Measurements from ENCODE around the gene MYL9. TPM values are rescaled to one million over a fixed set of nuclear protein-coding genes. Genes with fewer than 3 reads are reported as not detected.

MYL9 gene
- polyA plus RNA-seq, 1 of the 3 experiments (the other 2 are of a cell fraction) = not detected

GRCh38 chr20:36585410-36586125 is 44.2 kb downstream of the MYL9 start:
- POLR2A ChIA-PET = no interaction called here
- Histone ChIP-seq H3K27ac (ENCODE audit: low read depth in 2 of 2, low read length in 1 of 2) (no peak overlapping the region), H3K4me2 (no peak overlapping the region), H3K27me3 (ENCODE audit: insufficient read depth) (no peaks in the 10 kb centered on the region), H3K9me3 (no peaks in the 10 kb centered on the region), H3K79me2 (ENCODE audit: insufficient read depth) (no peaks in the 10 kb centered on the region), H3F3A (replicated peaks; ENCODE audit: insufficient read depth) (no peaks in the 10 kb centered on the region), H3K36me3 (replicated peaks in 1 of 2; ENCODE audit: control insufficient read depth in 1 of 2, insufficient read depth in 2 of 2, low read length in 1 of 2) (peaks cover 10 to 14% of the 10 kb centered on the region in 2 experiments), H3K9me2 (no peaks in the 10 kb centered on the region), H2AFZ (ENCODE audit: low read depth) (no peak overlapping the region), H3K9ac (no peak overlapping the region), H3K4me1 (ENCODE audit: control insufficient read depth in 1 of 2, insufficient read depth in 2 of 2, low read depth in 1 of 2, low read length in 1 of 2) (no peaks in the 10 kb centered on the region), H4K20me1 (ENCODE audit: insufficient read depth) (no peaks in the 10 kb centered on the region), H3K4me3 (ENCODE audit: low read depth in 2 of 2, low read length in 1 of 2) (no peak overlapping the region)
- WGBS (ENCODE audit: low lambda C conversion rate) = 88% methylated on average over 8 of the region's 8 CpGs
- CTCF ChIA-PET = interaction anchor here (0.8 to 0.9 kb wide), 2 partner anchors 20 to 223 kb away, joined by 5 read pairs; partner anchors contain the start of gene RAB5IF
- no peak for DNase-seq
- TF ChIP-seq FOSL2 (IDR thresholded peaks at IDR 0.05; ENCODE audit: borderline replicate concordance, low read depth) (no peak), TEAD4 (IDR thresholded peaks at IDR 0.05; ENCODE audit: borderline replicate concordance, insufficient read depth) (no peak), RAD21 (IDR thresholded peaks at IDR 0.05; ENCODE audit: low read length) (no peak), NFIC (IDR thresholded peaks at IDR 0.05; ENCODE audit: borderline replicate concordance) (no peak), USF2 (IDR thresholded peaks at IDR 0.05; ENCODE audit: borderline replicate concordance, low read depth, low read length) (no peak), MEF2A (IDR thresholded peaks at IDR 0.05; ENCODE audit: borderline replicate concordance, low read depth) (no peak), FOXM1 (IDR thresholded peaks at IDR 0.05; ENCODE audit: low read depth) (no peak), RFX5 (IDR thresholded peaks at IDR 0.05; ENCODE audit: low read length) (no peak), PBX3 (IDR thresholded peaks at IDR 0.05) (no peak), JUND (IDR thresholded peaks at IDR 0.05) (no peak), FOXJ3 (CRISPR knock-in tag; IDR thresholded peaks at IDR 0.05) (no peak), IRF3 (IDR thresholded peaks at IDR 0.05; ENCODE audit: low read depth, low read length) (no peak)
- TF ChIP-seq, protein P1, sequence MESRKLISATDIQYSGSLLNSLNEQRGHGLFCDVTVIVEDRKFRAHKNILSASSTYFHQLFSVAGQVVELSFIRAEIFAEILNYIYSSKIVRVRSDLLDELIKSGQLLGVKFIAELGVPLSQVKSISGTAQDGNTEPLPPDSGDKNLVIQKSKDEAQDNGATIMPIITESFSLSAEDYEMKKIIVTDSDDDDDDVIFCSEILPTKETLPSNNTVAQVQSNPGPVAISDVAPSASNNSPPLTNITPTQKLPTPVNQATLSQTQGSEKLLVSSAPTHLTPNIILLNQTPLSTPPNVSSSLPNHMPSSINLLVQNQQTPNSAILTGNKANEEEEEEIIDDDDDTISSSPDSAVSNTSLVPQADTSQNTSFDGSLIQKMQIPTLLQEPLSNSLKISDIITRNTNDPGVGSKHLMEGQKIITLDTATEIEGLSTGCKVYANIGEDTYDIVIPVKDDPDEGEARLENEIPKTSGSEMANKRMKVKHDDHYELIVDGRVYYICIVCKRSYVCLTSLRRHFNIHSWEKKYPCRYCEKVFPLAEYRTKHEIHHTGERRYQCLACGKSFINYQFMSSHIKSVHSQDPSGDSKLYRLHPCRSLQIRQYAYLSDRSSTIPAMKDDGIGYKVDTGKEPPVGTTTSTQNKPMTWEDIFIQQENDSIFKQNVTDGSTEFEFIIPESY (IDR thresholded peaks at IDR 0.05; ENCODE audit: borderline replicate concordance, low read depth) = no peak
- TF ChIP-seq, protein P2, sequence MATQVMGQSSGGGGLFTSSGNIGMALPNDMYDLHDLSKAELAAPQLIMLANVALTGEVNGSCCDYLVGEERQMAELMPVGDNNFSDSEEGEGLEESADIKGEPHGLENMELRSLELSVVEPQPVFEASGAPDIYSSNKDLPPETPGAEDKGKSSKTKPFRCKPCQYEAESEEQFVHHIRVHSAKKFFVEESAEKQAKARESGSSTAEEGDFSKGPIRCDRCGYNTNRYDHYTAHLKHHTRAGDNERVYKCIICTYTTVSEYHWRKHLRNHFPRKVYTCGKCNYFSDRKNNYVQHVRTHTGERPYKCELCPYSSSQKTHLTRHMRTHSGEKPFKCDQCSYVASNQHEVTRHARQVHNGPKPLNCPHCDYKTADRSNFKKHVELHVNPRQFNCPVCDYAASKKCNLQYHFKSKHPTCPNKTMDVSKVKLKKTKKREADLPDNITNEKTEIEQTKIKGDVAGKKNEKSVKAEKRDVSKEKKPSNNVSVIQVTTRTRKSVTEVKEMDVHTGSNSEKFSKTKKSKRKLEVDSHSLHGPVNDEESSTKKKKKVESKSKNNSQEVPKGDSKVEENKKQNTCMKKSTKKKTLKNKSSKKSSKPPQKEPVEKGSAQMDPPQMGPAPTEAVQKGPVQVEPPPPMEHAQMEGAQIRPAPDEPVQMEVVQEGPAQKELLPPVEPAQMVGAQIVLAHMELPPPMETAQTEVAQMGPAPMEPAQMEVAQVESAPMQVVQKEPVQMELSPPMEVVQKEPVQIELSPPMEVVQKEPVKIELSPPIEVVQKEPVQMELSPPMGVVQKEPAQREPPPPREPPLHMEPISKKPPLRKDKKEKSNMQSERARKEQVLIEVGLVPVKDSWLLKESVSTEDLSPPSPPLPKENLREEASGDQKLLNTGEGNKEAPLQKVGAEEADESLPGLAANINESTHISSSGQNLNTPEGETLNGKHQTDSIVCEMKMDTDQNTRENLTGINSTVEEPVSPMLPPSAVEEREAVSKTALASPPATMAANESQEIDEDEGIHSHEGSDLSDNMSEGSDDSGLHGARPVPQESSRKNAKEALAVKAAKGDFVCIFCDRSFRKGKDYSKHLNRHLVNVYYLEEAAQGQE (IDR thresholded peaks at IDR 0.05; ENCODE audit: low read depth, low read length) = no peak

Measured in SK-N-SH (cell line).